Esophagus muscularis mucosa (tissue), 4 donors: ENCODE data around the gene MYH15. TPM values are rescaled to one million over a fixed set of nuclear protein-coding genes. Genes with fewer than 3 reads are reported as not detected.

Source experiments
- DNase-seq: peaks from one replicate; pipeline ENCODE4 v3.0.0-alpha.2; 2017; ENCODE audit errors: extremely low spot score
- H3K27ac ChIP-seq, 4 donors: fragments of 200-600 bp; sonication (generic); replicated peaks in 1 of 4; 1 replicate in 3 of 4; 2 replicates in 1 of 4; pipeline ENCODE4 v1.5.1; 2016 to 2019; ENCODE audit warnings: mild to moderate bottlenecking in 1 of 4
- H3K27me3 ChIP-seq, 4 donors: fragments of 200-600 bp; sonication (generic); one replicate each; pipeline versions ENCODE4 v1.5.1 to v1.6.0; 2016 to 2019
- H3K36me3 ChIP-seq, 4 donors: fragments of 200-600 bp; sonication (generic); one replicate each; pipeline ENCODE4 v1.5.1; 2016 to 2019
- H3K4me1 ChIP-seq, 4 donors: fragments of 200-600 bp; sonication (generic); one replicate each; pipeline ENCODE4 v1.5.1; 2016 to 2019
- H3K4me3 ChIP-seq, 4 donors: fragments of 200-600 bp; sonication (generic); 1 replicate in 2 of 4; 2 replicates in 2 of 4; pipeline ENCODE4 v1.5.1; 2016 to 2019; ENCODE audit warnings: mild to moderate bottlenecking in 4 of 4, moderate library complexity in 1 of 4
- H3K9me3 ChIP-seq, 4 donors: fragments of 200-600 bp; sonication (generic); 1 replicate in 3 of 4; 2 replicates in 1 of 4; pipeline ENCODE4 v1.5.1; 2016 to 2019
- CTCF ChIP-seq, 3 experiments: fragments of 200-600 bp in 2 of 3; fragments of 450-650 bp in 1 of 3; sonication (generic) in 2 of 3; IDR thresholded peaks; one replicate each; pipeline ENCODE4 v1.5.1; 2017 to 2019; ENCODE audit warnings: antibody characterized with exemption in 3 of 3, mild to moderate bottlenecking in 2 of 3, moderate library complexity in 1 of 3
- EP300 ChIP-seq: sonication (generic); formaldehyde crosslinking; IDR thresholded peaks from one replicate; pipeline ENCODE4 v1.6.1; 2017; ENCODE audit warnings: antibody characterized with exemption
- POLR2A ChIP-seq: fragments of 450-650 bp; IDR thresholded peaks from one replicate; pipeline ENCODE4 v1.6.1; 2017; ENCODE audit warnings: antibody characterized with exemption, moderate library complexity, mild to moderate bottlenecking, low read depth
- POLR2AphosphoS5 ChIP-seq, 2 donors: sonication (generic); formaldehyde crosslinking; IDR thresholded peaks; one replicate each; pipeline ENCODE4 v1.6.1; 2017; ENCODE audit warnings: antibody characterized with exemption in 2 of 2
- WGBS: methylation state at CpG from one replicate; pipeline ENCODE4 v1.1.5; 2018; 5-methylcytosine and 5-hydroxymethylcytosine counted together
- intact Hi-C: fragments of 100-400 bp; cut with DNase I; formaldehyde crosslinking; loops from one replicate; pipeline ENCODE4 v1.15.1; 2023
- total RNA-seq, 4 donors: library from RNA; depleted of rRNA; stranded (reverse); fragments of >200 nt; gene quantifications; one replicate each; pipeline versions ENCODE4 v1.1.0 to v1.2.1, GENCODE V29; 2016

The MYH15 gene
- total RNA-seq, 4 donors from 2014 or later, result under 0.01 to 0.34 (median 0.12) TPM

GRCh38 chr3:108472001-108472591 lies 38.3 kb downstream of the MYH15 start:
- intact Hi-C loops, result no loop called here
- no peaks in the 10 kb centered on the region for H3K9me3 ChIP-seq
- H3K36me3 ChIP-seq, result no peaks in the 10 kb centered on the region
- no peaks in the 10 kb centered on the region for H3K27me3 ChIP-seq
- no peak for DNase-seq
- no peaks in the 10 kb centered on the region for H3K4me1 ChIP-seq
- TF ChIP-seq EP300, result no peak
- no peak for TF ChIP-seq POLR2A
- TF ChIP-seq CTCF (IDR thresholded peaks at IDR 0.05), result no peak
- TF ChIP-seq POLR2AphosphoS5 (IDR thresholded peaks at IDR 0.05), result no peak
- H3K4me3 ChIP-seq, result no peak overlapping the region
- 62% methylated on average over 5 of the region's 5 CpGs for WGBS
- no peak overlapping the region for H3K27ac ChIP-seq

- Histone ChIP-seq H3K4me1 (no peaks in the 10 kb centered on the region), H3K9me3 (no peaks in the 10 kb centered on the region), H3K4me3 (no peak overlapping the region), H3K36me3 (no peaks in the 10 kb centered on the region), H3K27ac (no peak overlapping the region), H3K27me3 (no peaks in the 10 kb centered on the region)
- DNase-seq, result no peak
- TF ChIP-seq CTCF (IDR thresholded peaks at IDR 0.05), result no peak
- no peak for TF ChIP-seq POLR2AphosphoS5 (IDR thresholded peaks at IDR 0.05)
- intact Hi-C loops, result no loop called here
Measured at GRCh38 chr3:108471426-108471825, 39.0 kb downstream of the MYH15 start.

- H3K27ac ChIP-seq, result no peak overlapping the region
- no peaks in the 10 kb centered on the region for H3K4me1 ChIP-seq
- no peaks in the 10 kb centered on the region for H3K27me3 ChIP-seq
- WGBS, result 90% methylated on average over 5 of the region's 5 CpGs
- H3K4me3 ChIP-seq, result no peak overlapping the region
- H3K9me3 ChIP-seq, result no peaks in the 10 kb centered on the region
- intact Hi-C loops, result no loop called here
- no peak for TF ChIP-seq CTCF (IDR thresholded peaks at IDR 0.05)
- no peak for TF ChIP-seq POLR2A
- TF ChIP-seq EP300, result no peak
- no peak for TF ChIP-seq POLR2AphosphoS5 (IDR thresholded peaks at IDR 0.05)
- DNase-seq, result no peak
- no peaks in the 10 kb centered on the region for H3K36me3 ChIP-seq
Measured at GRCh38 chr3:108469126-108469525, 41.3 kb downstream of the MYH15 start.

- no peaks in the 10 kb centered on the region for H3K36me3 ChIP-seq
- H3K27ac ChIP-seq, result no peak overlapping the region
- no peaks in the 10 kb centered on the region for H3K9me3 ChIP-seq
- no peak for DNase-seq
- no peak for TF ChIP-seq CTCF (IDR thresholded peaks at IDR 0.05)
- no peak for TF ChIP-seq POLR2AphosphoS5 (IDR thresholded peaks at IDR 0.05)
- no peak for TF ChIP-seq POLR2A
- TF ChIP-seq EP300, result no peak
- no peaks in the 10 kb centered on the region for H3K27me3 ChIP-seq
- intact Hi-C loops, result no loop called here
- WGBS, result 59% methylated on average over 4 of the region's 4 CpGs
- H3K4me3 ChIP-seq, result no peak overlapping the region
- no peaks in the 10 kb centered on the region for H3K4me1 ChIP-seq
Measured at GRCh38 chr3:108468577-108468976, 41.8 kb downstream of the MYH15 start.

- TF ChIP-seq EP300, result no peak
- no peak for TF ChIP-seq POLR2AphosphoS5 (IDR thresholded peaks at IDR 0.05)
- no peak for TF ChIP-seq CTCF (IDR thresholded peaks at IDR 0.05)
- no peak for TF ChIP-seq POLR2A
Measured at GRCh38 chr3:108462899-108463298, 47.5 kb downstream of the MYH15 start.

More at GRCh38 chr3:108462899-108463298, 47.5 kb downstream of the MYH15 start:
- intact Hi-C loops, result no loop called here
- Histone ChIP-seq H3K4me1 (no peaks in the 10 kb centered on the region), H3K36me3 (no peaks in the 10 kb centered on the region), H3K4me3 (no peak overlapping the region), H3K27ac (no peak overlapping the region), H3K9me3 (no peaks in the 10 kb centered on the region), H3K27me3 (no peaks in the 10 kb centered on the region)
- 88% methylated on average over 2 of the region's 2 CpGs for WGBS
- no peak for DNase-seq
